Nephron (organoid): ENCODE measurements around the gene UNC5B.
A peak's percentile ranks its signal among the peaks of the same experiment; 100 is the strongest.

Experiments used
- H3K27ac Mint-ChIP-seq, 3 experiments: 2 replicates each; pipeline ENCODE4 v1.8.0; 2020; ENCODE audit warnings: mixed read lengths in 3 of 3, mild to moderate bottlenecking in 2 of 3, moderate library complexity in 1 of 3
- H3K27me3 Mint-ChIP-seq: 2 replicates; pipeline ENCODE4 v1.8.0; 2021; ENCODE audit warnings: low read depth, mild to moderate bottlenecking, moderate library complexity, mixed read lengths
- H3K36me3 Mint-ChIP-seq: 2 replicates; pipeline ENCODE4 v1.8.0; 2020; ENCODE audit warnings: low read depth, mixed read lengths
- H3K4me1 Mint-ChIP-seq: 2 replicates; pipeline ENCODE4 v1.8.0; 2020; ENCODE audit warnings: mixed read lengths
- H3K4me3 Mint-ChIP-seq, 3 experiments: 2 replicates each; pipeline ENCODE4 v1.8.0; 2020; ENCODE audit warnings: mild to moderate bottlenecking in 3 of 3, mixed read lengths in 3 of 3, moderate library complexity in 2 of 3
- H3K9me3 Mint-ChIP-seq: 2 replicates; pipeline ENCODE4 v1.8.0; 2020; ENCODE audit warnings: mixed read lengths
- CTCF ChIP-seq, 3 experiments: fragments of 200-600 bp; sonication (generic); IDR thresholded peaks; one replicate each; pipeline ENCODE4 v1.5.0; 2021; ENCODE audit warnings: antibody characterized with exemption in 3 of 3; ENCODE audit not compliant: unreplicated experiment in 3 of 3

The UNC5B gene

GRCh38 chr10:71312220-71312619, 99.8 kb downstream of the UNC5B start:
- H3K4me1 Mint-ChIP-seq, result peaks cover 55% of the 10 kb centered on the region
- no peaks in the 10 kb centered on the region for H3K36me3 Mint-ChIP-seq
- no peak overlapping the region for H3K4me3 Mint-ChIP-seq
- H3K27me3 Mint-ChIP-seq, result no peaks in the 10 kb centered on the region
- peak overlapping the region in 1 of 3 experiments; percentile 91 for H3K27ac Mint-ChIP-seq
- no peaks in the 10 kb centered on the region for H3K9me3 Mint-ChIP-seq
- no peak for TF ChIP-seq CTCF (IDR thresholded peaks at IDR 0.05; ENCODE audit: unreplicated experiment in 3 of 3)

GRCh38 chr10:71312811-71313789, 100.7 kb downstream of the UNC5B start:
- TF ChIP-seq CTCF (IDR thresholded peaks at IDR 0.05; ENCODE audit: unreplicated experiment in 3 of 3), result no peak
- Mint-ChIP-seq H3K27me3 (no peaks in the 10 kb centered on the region), H3K36me3 (no peaks in the 10 kb centered on the region), H3K4me3 (peak overlapping the region; percentile 34 to 74 (median 37)), H3K9me3 (no peaks in the 10 kb centered on the region), H3K27ac (peak overlapping the region; percentile 85 to 97 (median 91)), H3K4me1 (peaks cover 46% of the 10 kb centered on the region)

GRCh38 chr10:71314028-71314693, 101.8 kb downstream of the UNC5B start:
- Mint-ChIP-seq H3K9me3 (no peaks in the 10 kb centered on the region), H3K27ac (peak overlapping the region in 2 of 3 experiments; percentile 91 to 97), H3K36me3 (no peaks in the 10 kb centered on the region), H3K4me3 (peak overlapping the region; percentile 39 to 64 (median 55)), H3K27me3 (no peaks in the 10 kb centered on the region), H3K4me1 (peaks cover 42% of the 10 kb centered on the region)
- TF ChIP-seq CTCF (IDR thresholded peaks at IDR 0.05; ENCODE audit: unreplicated experiment in 3 of 3), result peak; percentile 89 to 94 (median 91)

GRCh38 chr10:71314694-71315225, 102.4 kb downstream of the UNC5B start:
- no peaks in the 10 kb centered on the region for H3K27me3 Mint-ChIP-seq
- H3K4me3 Mint-ChIP-seq, result peak overlapping the region; percentile 39 to 64 (median 55)
- peak overlapping the region in 2 of 3 experiments; percentile 84 to 91 for H3K27ac Mint-ChIP-seq
- H3K9me3 Mint-ChIP-seq, result no peaks in the 10 kb centered on the region
- no peaks in the 10 kb centered on the region for H3K36me3 Mint-ChIP-seq
- no peak for TF ChIP-seq CTCF (IDR thresholded peaks at IDR 0.05; ENCODE audit: unreplicated experiment in 3 of 3)
- H3K4me1 Mint-ChIP-seq, result peaks cover 39% of the 10 kb centered on the region

GRCh38 chr10:71316056-71316785, 103.9 kb downstream of the UNC5B start:
- no peaks in the 10 kb centered on the region for H3K36me3 Mint-ChIP-seq
- TF ChIP-seq CTCF (IDR thresholded peaks at IDR 0.05; ENCODE audit: unreplicated experiment in 3 of 3), result no peak
- H3K9me3 Mint-ChIP-seq, result no peaks in the 10 kb centered on the region
- no peaks in the 10 kb centered on the region for H3K27me3 Mint-ChIP-seq
- peaks cover 36% of the 10 kb centered on the region for H3K4me1 Mint-ChIP-seq
- H3K27ac Mint-ChIP-seq, result peak overlapping the region; percentile 43 to 71 (median 52)
- H3K4me3 Mint-ChIP-seq, result no peak overlapping the region
